Fibroblast of villous mesenchyme (primary cell): ENCODE measurements around the gene LCORL. TPM values are rescaled to one million over a fixed set of nuclear protein-coding genes. Genes with fewer than 3 reads are reported as not detected.
"Not testable (repeated sequence)": the region's sequence is repeated elsewhere in the genome, so short reads cannot be mapped to it uniquely, and the experiment has no call there.

Source experiments
- DNase-seq: peaks from one replicate; pipeline ENCODE4 v3.0.0-alpha.2; 2010; ENCODE audit warnings: low read depth
- H3K4me3 ChIP-seq: 2 replicates; pipeline ENCODE4 v1.5.1; 2011; ENCODE audit warnings: low read depth, mild to moderate bottlenecking, low read length
- total RNA-seq: library from RNA; depleted of rRNA; stranded (reverse); fragments of >200 nt; gene quantifications from 2 replicates; pipeline ENCODE4 v1.2.3, GENCODE V29; 2012
- TF ChIP-seq, protein P1 (sequence below): IDR thresholded peaks from 2 replicates; pipeline ENCODE4 v1.5.1; 2012; ENCODE audit warnings: low read depth, mild to moderate bottlenecking, low read length; ENCODE audit not compliant: insufficient read depth

The LCORL gene
- total RNA-seq, 1 donor = 19.4 TPM

- TF ChIP-seq, protein P1, sequence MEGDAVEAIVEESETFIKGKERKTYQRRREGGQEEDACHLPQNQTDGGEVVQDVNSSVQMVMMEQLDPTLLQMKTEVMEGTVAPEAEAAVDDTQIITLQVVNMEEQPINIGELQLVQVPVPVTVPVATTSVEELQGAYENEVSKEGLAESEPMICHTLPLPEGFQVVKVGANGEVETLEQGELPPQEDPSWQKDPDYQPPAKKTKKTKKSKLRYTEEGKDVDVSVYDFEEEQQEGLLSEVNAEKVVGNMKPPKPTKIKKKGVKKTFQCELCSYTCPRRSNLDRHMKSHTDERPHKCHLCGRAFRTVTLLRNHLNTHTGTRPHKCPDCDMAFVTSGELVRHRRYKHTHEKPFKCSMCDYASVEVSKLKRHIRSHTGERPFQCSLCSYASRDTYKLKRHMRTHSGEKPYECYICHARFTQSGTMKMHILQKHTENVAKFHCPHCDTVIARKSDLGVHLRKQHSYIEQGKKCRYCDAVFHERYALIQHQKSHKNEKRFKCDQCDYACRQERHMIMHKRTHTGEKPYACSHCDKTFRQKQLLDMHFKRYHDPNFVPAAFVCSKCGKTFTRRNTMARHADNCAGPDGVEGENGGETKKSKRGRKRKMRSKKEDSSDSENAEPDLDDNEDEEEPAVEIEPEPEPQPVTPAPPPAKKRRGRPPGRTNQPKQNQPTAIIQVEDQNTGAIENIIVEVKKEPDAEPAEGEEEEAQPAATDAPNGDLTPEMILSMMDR = no peak
- no peak for DNase-seq
Measured at GRCh38 chr4:18039113-18039512, 17.6 kb upstream of the LCORL start.

GRCh38 chr4:18036369-18036768 lies 14.8 kb upstream of the LCORL start:
- not testable (repeated sequence) for DNase-seq, H3K4me3 ChIP-seq

More at GRCh38 chr4:18039113-18039512, 17.6 kb upstream of the LCORL start:
- H3K4me3 ChIP-seq = no peak overlapping the region

DNA sequence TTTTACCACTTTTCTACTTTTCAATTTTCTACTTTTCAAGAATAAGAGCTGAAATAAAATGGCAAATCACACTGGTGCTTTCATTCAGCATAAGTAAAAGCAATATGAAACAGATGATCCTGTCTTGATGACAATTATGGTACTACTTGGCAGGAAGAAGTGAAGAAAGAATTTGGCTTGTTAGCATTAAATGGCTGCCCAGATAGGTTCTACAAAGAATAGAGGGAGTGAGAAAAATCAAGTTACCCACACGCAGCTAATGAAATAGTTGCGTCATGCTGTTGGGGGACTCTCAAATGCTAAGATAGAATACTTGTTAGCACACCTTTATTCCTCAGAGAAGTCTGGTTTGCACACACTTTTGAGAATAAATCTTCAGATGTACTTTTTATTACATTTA lies 12.5 kb upstream of the LCORL start:
- no peak for DNase-seq
- TF ChIP-seq, protein P1 = no peak
- H3K4me3 ChIP-seq = no peak overlapping the region

GRCh38 chr4:18033111-18034085 lies 11.8 kb upstream of the LCORL start:
- no peak overlapping the region for H3K4me3 ChIP-seq
- DNase-seq = peak; percentile 35
- TF ChIP-seq, protein P1 = no peak

GRCh38 chr4:18025288-18025687 lies 3.7 kb upstream of the LCORL start:
- no peak for DNase-seq
- TF ChIP-seq, protein P1 = no peak
- no peak overlapping the region for H3K4me3 ChIP-seq

- DNase-seq = no peak
- TF ChIP-seq, protein P1 = no peak
- H3K4me3 ChIP-seq = peak overlapping the region; percentile 67
Measured at GRCh38 chr4:18022572-18023050, 1.1 kb upstream of the LCORL start.

DNA sequence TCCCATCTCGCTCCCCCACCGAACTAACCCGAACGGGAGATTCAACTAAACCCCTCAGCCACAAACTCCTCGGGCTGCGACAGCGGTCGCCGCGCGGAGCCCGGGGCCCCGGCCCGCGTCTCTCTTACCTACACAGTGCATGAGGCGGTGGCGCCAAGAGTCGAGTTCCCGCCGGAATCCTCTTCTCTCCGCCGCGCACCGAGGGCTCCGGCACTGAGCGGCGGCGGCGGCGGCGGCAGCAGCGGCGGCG lies 160 bp downstream of the LCORL start:
- DNase-seq = no peak
- peak overlapping the region; percentile 67 for H3K4me3 ChIP-seq
- TF ChIP-seq, protein P1 = no peak
